NCI-H2227 (cell line): ENCODE results near the gene ACOX1.

ENCODE experiments used
- DNase-seq: peaks from one replicate; lab custom pipeline; 2025; ENCODE audit not compliant: unreplicated experiment; lab: John Stamatoyannopoulos, UW

ACOX1 gene

DNA sequence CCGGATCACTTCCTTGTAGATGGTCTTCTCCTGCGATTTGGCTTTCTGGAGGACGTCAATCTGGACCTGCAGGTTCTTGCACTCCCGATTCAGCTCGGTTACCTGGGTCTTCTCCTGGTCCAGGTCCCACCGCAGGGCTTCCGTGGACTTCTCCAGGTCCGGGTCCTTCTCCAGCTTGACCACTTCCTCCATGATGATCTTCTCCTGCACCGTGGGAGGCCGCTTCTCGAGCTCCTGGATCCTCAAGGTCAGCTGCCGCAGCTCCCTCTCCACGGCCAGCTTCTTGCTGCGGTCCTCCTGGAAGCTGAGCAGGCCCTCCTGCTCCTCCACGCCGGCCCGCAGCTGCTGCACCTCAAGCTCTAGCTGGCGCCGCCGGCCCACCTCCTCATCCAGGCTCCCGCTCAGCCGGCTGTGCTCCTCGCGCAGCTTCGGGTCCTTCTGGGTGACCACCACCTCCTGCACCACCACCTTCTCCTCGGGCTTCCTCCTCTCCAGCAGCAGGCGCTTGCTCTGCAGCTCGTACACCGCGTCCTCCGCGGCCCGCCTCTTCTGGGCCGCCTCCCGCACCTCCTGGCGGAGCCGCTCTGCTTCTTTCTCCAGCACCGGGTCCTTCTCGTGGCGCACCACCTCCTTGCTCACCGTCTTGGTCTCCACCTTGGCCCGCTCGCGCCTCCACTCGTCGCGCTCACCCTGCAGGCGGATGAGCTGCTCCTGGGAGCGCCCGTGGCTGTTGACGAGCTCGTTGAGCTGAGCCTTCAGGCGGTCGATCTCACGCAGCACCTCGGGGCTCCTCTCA lies 29.9 kb upstream of the ACOX1 start:
- no peak for DNase-seq

- DNase-seq, result no peak
Measured at GRCh38 chr17:76008208-76008607, 29.2 kb upstream of the ACOX1 start.

DNA sequence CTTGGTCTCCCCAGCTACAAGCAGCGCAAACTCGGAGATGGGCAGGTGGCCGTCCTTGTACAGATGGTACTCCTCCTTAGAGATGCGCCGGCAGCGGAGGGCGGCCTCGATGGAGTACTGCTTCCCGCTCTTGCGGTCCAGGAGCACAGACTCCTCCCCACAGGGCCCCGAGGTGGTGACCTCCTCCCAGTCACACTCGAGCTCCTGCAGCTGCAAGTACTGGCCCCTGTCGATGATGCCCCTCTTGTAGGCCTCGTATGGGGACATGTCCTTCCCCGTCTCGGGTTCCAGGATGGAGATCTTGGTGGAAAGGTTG lies 28.8 kb upstream of the ACOX1 start:
- DNase-seq, result no peak

GRCh38 chr17:76007131-76007849 lies 28.3 kb upstream of the ACOX1 start:
- no peak for DNase-seq

- peak; percentile 64 for DNase-seq
Measured at GRCh38 chr17:76005263-76006149, 26.5 kb upstream of the ACOX1 start.

- DNase-seq, result no peak
Measured at GRCh38 chr17:76004750-76005262, 25.8 kb upstream of the ACOX1 start.

GRCh38 chr17:76003915-76004314 lies 24.9 kb upstream of the ACOX1 start:
- DNase-seq, result no peak

- no peak for DNase-seq
Measured at GRCh38 chr17:76002100-76002499, 23.1 kb upstream of the ACOX1 start.

- no peak for DNase-seq
Measured at GRCh38 chr17:76000755-76001521, 22.0 kb upstream of the ACOX1 start, which contains the start of gene CDK3. Gene CDK3 (plus strand): TSS chr17:76000855. CDS start chr17:76001426, 571 bp downstream.

DNA sequence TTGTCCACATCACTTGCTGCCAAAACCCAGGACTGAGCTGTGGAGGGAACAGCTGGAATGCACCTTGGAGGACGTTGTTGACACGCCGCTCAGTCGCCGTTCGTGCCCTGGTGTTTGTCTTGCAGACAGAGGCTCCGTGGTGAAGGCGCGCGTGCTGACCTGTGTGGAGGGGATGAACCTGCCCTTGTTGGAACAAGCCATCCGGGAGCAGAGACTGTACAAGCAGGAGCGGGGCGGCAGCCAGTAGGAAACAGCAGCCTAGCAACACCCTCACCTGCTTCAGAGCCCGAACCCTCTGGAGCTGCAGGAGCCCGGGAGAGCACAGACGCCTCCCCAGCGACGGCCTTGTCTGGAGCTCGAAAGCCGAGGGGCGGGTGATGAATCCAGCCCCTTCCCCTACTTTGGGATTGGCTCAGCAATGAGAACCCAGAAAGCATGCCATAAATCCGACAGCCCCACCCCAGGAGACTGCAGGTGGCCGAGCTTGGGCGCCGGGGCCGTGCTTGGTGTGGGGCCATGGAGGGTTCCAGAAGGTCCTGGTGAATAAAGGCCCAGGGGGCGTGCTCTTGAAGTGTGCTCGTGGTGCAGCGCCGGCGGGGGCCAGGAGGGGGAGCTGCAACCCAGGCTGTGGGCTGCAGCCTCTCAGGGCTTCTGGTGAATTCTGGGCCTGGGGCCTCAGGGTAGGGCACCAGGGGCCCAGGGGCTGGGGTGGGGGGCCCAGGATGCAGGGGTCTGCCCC lies 21.2 kb upstream of the ACOX1 start:
- peak; percentile 61 for DNase-seq

- DNase-seq, result no peak
Measured at GRCh38 chr17:75998327-75998795, 19.4 kb upstream of the ACOX1 start.

GRCh38 chr17:75996665-75997590 lies 18.0 kb upstream of the ACOX1 start:
- no peak for DNase-seq

DNA sequence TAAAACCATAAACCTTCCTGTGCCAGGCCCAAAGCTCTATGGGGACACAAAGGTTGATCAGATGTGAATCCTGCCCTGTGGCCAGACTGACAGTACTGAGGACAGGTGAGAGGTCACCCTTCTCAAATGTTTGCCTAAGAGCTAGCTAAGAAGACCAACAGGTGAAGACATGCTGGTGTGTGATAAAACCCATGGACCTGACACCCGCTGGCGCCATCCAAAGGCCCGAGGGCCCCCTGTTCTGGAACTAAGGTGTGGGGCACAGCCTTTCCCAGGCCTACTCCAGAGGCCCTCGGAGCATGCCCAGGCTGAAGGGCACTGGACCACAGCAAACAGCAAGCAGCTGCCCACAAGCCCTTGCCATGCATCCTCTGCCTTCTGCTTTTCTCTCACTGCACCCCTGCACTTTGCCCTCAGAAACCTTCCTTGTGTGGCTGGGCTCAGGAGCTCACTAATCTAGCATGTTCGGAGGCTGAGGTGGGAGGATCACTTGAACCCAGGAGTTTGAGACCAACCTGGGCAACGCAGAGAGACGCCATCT lies 16.5 kb upstream of the ACOX1 start:
- DNase-seq, result no peak

DNA sequence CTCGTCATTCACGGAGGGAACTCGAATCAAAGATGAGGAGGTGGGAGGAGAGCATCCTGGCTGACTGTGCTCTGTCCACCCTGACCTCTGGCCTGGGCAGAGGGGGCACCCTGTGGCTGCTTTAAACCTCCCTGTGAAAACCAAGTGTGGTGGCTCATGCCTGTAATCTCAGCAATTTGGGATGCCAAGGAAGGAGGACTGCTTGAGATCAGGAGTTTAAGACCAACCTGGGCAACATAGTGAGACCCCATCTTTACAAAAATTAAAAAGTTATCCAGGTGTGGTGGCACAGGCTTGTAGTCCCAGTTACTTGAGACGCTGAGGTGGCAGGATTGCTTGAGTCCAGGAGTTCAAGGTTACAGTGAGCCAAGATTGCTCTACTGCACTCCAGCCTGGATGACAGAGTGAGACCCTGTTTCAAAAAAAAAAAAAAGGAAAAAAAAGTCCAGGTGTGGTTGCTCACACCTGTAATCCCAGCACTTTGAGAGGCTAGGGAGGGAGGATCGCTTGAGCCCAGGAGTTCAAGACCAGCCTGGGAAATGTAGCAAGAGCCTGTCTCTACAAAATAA lies 15.9 kb upstream of the ACOX1 start:
- no peak for DNase-seq

DNA sequence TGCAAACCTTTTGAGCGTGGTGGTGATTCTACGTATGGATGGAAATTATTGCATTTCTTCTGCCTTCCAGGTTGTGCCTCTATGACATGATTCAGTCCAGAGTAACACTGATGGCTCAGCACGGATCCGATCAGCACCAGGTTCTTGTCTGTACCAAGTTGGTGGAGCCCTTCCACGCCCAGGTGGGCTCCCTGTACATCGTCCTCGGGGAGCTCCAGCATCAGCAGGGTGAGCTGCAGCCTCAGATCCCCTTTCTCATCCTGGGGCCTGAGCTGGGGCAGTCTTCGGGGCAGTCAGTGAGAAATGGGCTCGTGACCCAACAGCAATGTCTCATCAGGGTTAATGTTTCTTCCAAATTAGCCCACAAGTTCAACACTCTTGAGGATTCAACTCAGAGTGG lies 12.4 kb upstream of the ACOX1 start:
- DNase-seq, result no peak

- DNase-seq, result no peak
Measured at GRCh38 chr17:75987041-75987440, 8.1 kb upstream of the ACOX1 start.

DNA sequence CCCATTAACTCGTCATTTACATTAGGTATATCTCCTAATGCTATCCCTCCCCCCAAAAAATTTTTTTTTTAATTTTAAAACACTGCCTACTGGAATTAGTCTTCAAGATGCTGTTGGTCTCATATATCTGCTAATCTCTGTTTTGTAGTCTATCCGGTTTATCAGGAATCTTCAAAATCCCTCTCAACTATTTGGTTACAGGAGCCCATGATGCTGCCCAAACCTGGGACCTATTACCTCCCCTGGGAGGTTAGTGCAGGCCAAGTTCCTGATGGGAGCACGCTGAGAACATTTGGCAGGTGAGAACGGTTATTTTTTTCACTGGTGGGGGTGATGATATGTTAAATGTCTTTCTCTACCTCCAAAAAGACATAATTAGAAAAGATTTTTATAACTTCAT lies 7.0 kb upstream of the ACOX1 start:
- DNase-seq, result no peak

- DNase-seq, result no peak
Measured at GRCh38 chr17:75983501-75984181, 4.7 kb upstream of the ACOX1 start.
